Psoas muscle (tissue), 8 donors: ENCODE data around the gene GRIN2C. TPM values are rescaled to one million over a fixed set of nuclear protein-coding genes. Genes with fewer than 3 reads are reported as not detected.

Experiments used
- ATAC-seq, 4 donors: fragments of 200-7000 bp; cut with Tn5 transposase; one replicate each; pipeline ENCODE4 v1.9.1; 2020; ENCODE audit warnings: moderate library complexity in 3 of 4, mild to moderate bottlenecking in 2 of 4
- DNase-seq, 2 donors: peaks; one replicate each; pipeline ENCODE4 v3.0.0-alpha.2; 2020
- H3K27ac ChIP-seq: fragments of 200-600 bp; one replicate; pipeline ENCODE4 v1.8.0; 2022
- H3K27me3 ChIP-seq, 3 donors: fragments of 200-600 bp in 1 of 3; one replicate each; pipeline versions ENCODE4 v1.6.1 to v1.8.0; 2013 to 2022; ENCODE audit warnings: low read length in 2 of 3, mild to moderate bottlenecking in 2 of 3, moderate library complexity in 1 of 3; ENCODE audit not compliant: insufficient read depth in 3 of 3
- H3K36me3 ChIP-seq, 2 donors: fragments of 200-600 bp in 1 of 2; one replicate each; pipeline versions ENCODE4 v1.6.1 to v1.8.0; 2013 to 2022; ENCODE audit warnings: low read depth in 1 of 2, mild to moderate bottlenecking in 1 of 2, moderate library complexity in 1 of 2; ENCODE audit not compliant: insufficient read depth in 1 of 2
- H3K4me1 ChIP-seq: fragments of 200-600 bp; one replicate; pipeline ENCODE4 v1.8.0; 2022
- H3K4me3 ChIP-seq: fragments of 200-600 bp; one replicate; pipeline ENCODE4 v1.8.0; 2022; ENCODE audit warnings: mild to moderate bottlenecking
- H3K9me3 ChIP-seq: fragments of 200-600 bp; one replicate; pipeline ENCODE4 v1.8.0; 2022
- WGBS, 3 donors: extraction: QIAGEN DNeasy Blood & Tissue Kit; methylation state at CpG; one replicate each; pipeline versions ENCODE4 v1.1.6 to v1.1.7; 2013; 5-methylcytosine and 5-hydroxymethylcytosine counted together
- intact Hi-C, 2 donors: fragments of 100-400 bp; cut with DNase I; formaldehyde crosslinking; loops; one replicate each; pipeline versions ENCODE4 v1.11.0 to v1.14.2; 2022
- polyA plus RNA-seq, 3 donors: library from polyadenylated mRNA; stranded (reverse); fragments of 200-250 nt; gene quantifications; one replicate each; pipeline ENCODE4 v1.2.3, GENCODE V29; 2013
- total RNA-seq, 4 donors: library from RNA; stranded (reverse); fragmentation: NEBNext Ultra II Directional in 2 of 4; extraction: Animal tissue kit (Norgen Biotek cat#: 25700) in 2 of 4; gene quantifications; one replicate each; pipeline versions ENCODE4 v1.2.1 to v1.2.4, GENCODE V29; 2021 to 2023
- TF ChIP-seq, protein P1 (sequence below): fragments of 200-600 bp; IDR thresholded peaks from one replicate; pipeline ENCODE4 v1.8.0; 2022; ENCODE audit warnings: antibody characterized with exemption
- donor health status: healthy with polysubstance abuse.
- donor health status: DM: no; HTN: no; CAD: no; lungs with moderate emphysema.
- donor health status: Bipolar disorder and iron deficiency.
- donor health status: healthy.
- donor health status: DM: yes; HTN: yes; CAD: no.
- donor health status: DM: no; HTN: no; CAD: no.
- donor health status: DM: no; HTN: no; CAD: no.
- donor health status: DM: yes; HTN: yes; CAD: no.

The GRIN2C gene
- total and polyA plus RNA-seq, 7 donors, result 0.06 to 0.74 (median 0.32) TPM

- WGBS, 3 donors, result 68 to 70% (median 69%) methylated on average over 5 of the region's 5 CpGs
- H3K27ac ChIP-seq, result no peak overlapping the region
- DNase-seq (no peak), ATAC-seq (no peak)
- no peaks in the 10 kb centered on the region for H3K9me3 ChIP-seq
- intact Hi-C loops, result no loop called here
- no peaks in the 10 kb centered on the region for H3K27me3 ChIP-seq
- H3K4me1 ChIP-seq, result no peaks in the 10 kb centered on the region
- no peak overlapping the region for H3K4me3 ChIP-seq
- TF ChIP-seq, protein P1, sequence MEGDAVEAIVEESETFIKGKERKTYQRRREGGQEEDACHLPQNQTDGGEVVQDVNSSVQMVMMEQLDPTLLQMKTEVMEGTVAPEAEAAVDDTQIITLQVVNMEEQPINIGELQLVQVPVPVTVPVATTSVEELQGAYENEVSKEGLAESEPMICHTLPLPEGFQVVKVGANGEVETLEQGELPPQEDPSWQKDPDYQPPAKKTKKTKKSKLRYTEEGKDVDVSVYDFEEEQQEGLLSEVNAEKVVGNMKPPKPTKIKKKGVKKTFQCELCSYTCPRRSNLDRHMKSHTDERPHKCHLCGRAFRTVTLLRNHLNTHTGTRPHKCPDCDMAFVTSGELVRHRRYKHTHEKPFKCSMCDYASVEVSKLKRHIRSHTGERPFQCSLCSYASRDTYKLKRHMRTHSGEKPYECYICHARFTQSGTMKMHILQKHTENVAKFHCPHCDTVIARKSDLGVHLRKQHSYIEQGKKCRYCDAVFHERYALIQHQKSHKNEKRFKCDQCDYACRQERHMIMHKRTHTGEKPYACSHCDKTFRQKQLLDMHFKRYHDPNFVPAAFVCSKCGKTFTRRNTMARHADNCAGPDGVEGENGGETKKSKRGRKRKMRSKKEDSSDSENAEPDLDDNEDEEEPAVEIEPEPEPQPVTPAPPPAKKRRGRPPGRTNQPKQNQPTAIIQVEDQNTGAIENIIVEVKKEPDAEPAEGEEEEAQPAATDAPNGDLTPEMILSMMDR, result no peak
- H3K36me3 ChIP-seq, result peaks cover 0 to 4% of the 10 kb centered on the region in 2 donors
Observed at GRCh38 chr17:74814453-74814852, 45.2 kb downstream of the GRIN2C start.

DNA sequence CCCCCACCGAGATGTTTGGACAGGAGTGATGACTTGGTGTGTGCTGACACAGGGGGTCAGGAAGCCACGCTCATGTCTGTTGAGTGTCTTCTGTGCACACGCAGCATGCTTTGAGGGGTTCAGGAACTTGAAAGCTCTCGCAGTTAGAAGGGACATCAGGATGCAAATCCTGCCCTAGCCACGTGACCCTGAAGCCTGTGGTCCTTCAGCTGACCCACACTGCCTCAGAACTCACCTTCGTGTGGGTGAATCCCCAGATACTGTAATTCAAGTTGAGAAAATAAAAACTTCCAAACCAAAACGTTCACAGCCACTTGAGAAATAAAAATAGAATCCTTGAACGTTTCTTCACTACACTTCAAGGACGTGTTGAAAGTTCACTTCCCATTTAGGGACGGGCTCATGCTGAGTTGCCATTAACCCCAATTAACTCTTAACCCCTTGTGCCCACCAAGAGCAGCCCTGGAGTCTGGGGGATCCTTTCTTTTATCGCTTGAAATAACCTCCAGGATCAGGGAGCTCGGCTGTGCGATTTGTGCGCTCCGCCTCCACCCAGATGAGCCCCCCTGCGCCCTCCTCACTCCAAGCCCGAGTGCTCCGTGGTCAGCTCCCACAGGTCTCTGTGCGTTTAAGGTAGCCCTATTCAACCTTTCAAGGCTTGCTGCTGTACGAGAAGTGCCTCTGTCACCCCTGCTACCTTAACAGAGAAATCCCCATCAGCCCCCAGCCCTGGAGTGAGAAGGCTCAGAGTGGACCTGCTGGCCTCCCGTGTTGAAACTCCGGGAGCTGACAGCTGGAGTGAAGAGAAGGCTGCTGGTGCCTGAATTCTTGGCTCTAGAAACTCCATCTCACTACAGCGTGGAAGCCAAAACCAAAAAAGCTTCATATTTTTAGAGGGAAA, 47.3 kb downstream of the GRIN2C start:
- no peak overlapping the region for H3K4me3 ChIP-seq
- no peaks in the 10 kb centered on the region for H3K27me3 ChIP-seq
- TF ChIP-seq, protein P1, result no peak
- WGBS, 3 donors, result 55 to 63% (median 55%) methylated on average over 23 of the region's 23 CpGs
- no peak for ATAC-seq
- intact Hi-C loops, result no loop called here
- DNase-seq, result no peak
- no peak overlapping the region for H3K27ac ChIP-seq
- no peaks in the 10 kb centered on the region for H3K9me3 ChIP-seq
- no peaks in the 10 kb centered on the region for H3K36me3 ChIP-seq
- H3K4me1 ChIP-seq, result no peaks in the 10 kb centered on the region

GRCh38 chr17:74810699-74811485, 48.8 kb downstream of the GRIN2C start:
- intact Hi-C loops, result no loop called here
- Histone ChIP-seq H3K4me3 (no peak overlapping the region), H3K27me3 (no peaks in the 10 kb centered on the region), H3K36me3 (no peaks in the 10 kb centered on the region), H3K9me3 (no peaks in the 10 kb centered on the region), H3K4me1 (no peaks in the 10 kb centered on the region), H3K27ac (no peak overlapping the region)
- TF ChIP-seq, protein P1, result no peak
- ATAC-seq, result no peak
- no peak for DNase-seq
- 64 to 76% (median 67%) methylated on average over 15 of the region's 15 CpGs for WGBS, 3 donors

GRCh38 chr17:74808714-74809430, 50.8 kb downstream of the GRIN2C start:
- Histone ChIP-seq H3K4me3 (no peak overlapping the region), H3K36me3 (no peaks in the 10 kb centered on the region), H3K27me3 (no peaks in the 10 kb centered on the region), H3K9me3 (no peaks in the 10 kb centered on the region), H3K27ac (no peak overlapping the region), H3K4me1 (no peaks in the 10 kb centered on the region)
- DNase-seq, result no peak
- intact Hi-C loops, result no loop called here
- no peak for ATAC-seq
- TF ChIP-seq, protein P1, result no peak
- 88 to 92% (median 89%) methylated on average over 17 of the region's 17 CpGs for WGBS, 3 donors
